Smooth muscle cell (in vitro differentiated cells): ENCODE data around the gene PDE3B. TPM values are rescaled to one million over a fixed set of nuclear protein-coding genes. Genes with fewer than 3 reads are reported as not detected.
"Not testable (repeated sequence)": the region's sequence is repeated elsewhere in the genome, so short reads cannot be mapped to it uniquely, and the experiment has no call there.

Experiments used
- DNase-seq: peaks from one replicate; lab custom pipeline; 2025; ENCODE audit not compliant: unreplicated experiment; lab: John Stamatoyannopoulos, UW
- H2AFZ ChIP-seq: fragments of 200-600 bp; sonication (generic); 2 replicates; pipeline ENCODE4 v1.6.0; 2016; ENCODE audit warnings: antibody characterized with exemption, low read depth, mild to moderate bottlenecking
- H3F3A ChIP-seq: fragments of 200-600 bp; sonication (generic); 2 replicates; pipeline ENCODE4 v1.6.0; 2017; ENCODE audit warnings: antibody characterized with exemption, low read depth
- H3K27ac ChIP-seq: fragments of 200-600 bp; sonication (generic); 2 replicates; pipeline ENCODE4 v1.5.1; 2016; ENCODE audit warnings: low read depth, mild to moderate bottlenecking
- H3K27me3 ChIP-seq: fragments of 200-600 bp; sonication (generic); 2 replicates; pipeline ENCODE4 v1.6.1; 2016; ENCODE audit warnings: low read depth, mild to moderate bottlenecking
- H3K36me3 ChIP-seq: fragments of 200-600 bp; sonication (generic); 2 replicates; pipeline ENCODE4 v1.5.1; 2016; ENCODE audit warnings: low read depth
- H3K4me1 ChIP-seq: fragments of 200-600 bp; sonication (generic); 2 replicates; pipeline ENCODE4 v1.5.1; 2016; ENCODE audit warnings: low read depth
- H3K4me2 ChIP-seq: fragments of 200-600 bp; sonication (generic); 2 replicates; pipeline ENCODE4 v1.6.0; 2016; ENCODE audit warnings: mild to moderate bottlenecking
- H3K4me3 ChIP-seq: fragments of 200-600 bp; sonication (generic); 2 replicates; pipeline ENCODE4 v1.5.1; 2016; ENCODE audit warnings: mild to moderate bottlenecking
- H3K79me2 ChIP-seq: fragments of 200-600 bp; sonication (generic); 2 replicates; pipeline ENCODE4 v1.6.0; 2016; ENCODE audit warnings: low read depth, mild to moderate bottlenecking
- H3K9ac ChIP-seq: fragments of 200-600 bp; sonication (generic); 2 replicates; pipeline ENCODE4 v1.6.0; 2016; ENCODE audit warnings: low read depth
- H3K9me3 ChIP-seq: fragments of 200-600 bp; sonication (generic); replicated peaks from 2 replicates; pipeline ENCODE4 v1.5.1; 2016; ENCODE audit warnings: low read depth
- H4K20me1 ChIP-seq: fragments of 200-600 bp; sonication (generic); 2 replicates; pipeline ENCODE4 v1.6.0; 2016; ENCODE audit warnings: low read depth
- CTCF ChIP-seq: fragments of 200-600 bp; sonication (generic); IDR thresholded peaks from 2 replicates; pipeline ENCODE4 v1.5.1; 2017; ENCODE audit warnings: borderline replicate concordance, mild to moderate bottlenecking, antibody characterized with exemption; ENCODE audit not compliant: insufficient read depth, poor library complexity, severe bottlenecking
- WGBS: methylation state at CpG from one replicate; pipeline ENCODE4 v1.1.7; 2016; ENCODE audit warnings: low lambda C conversion rate; 5-methylcytosine and 5-hydroxymethylcytosine counted together
- polyA plus RNA-seq: library from polyadenylated mRNA; unstranded; fragments of >200 nt; fragmentation: Nextera tagmentation; extraction: Ambion mirVana; gene quantifications from 2 replicates; pipeline ENCODE4 v1.2.1, GENCODE V29; 2016
- total RNA-seq: library from RNA; depleted of rRNA; stranded (reverse); fragments of >200 nt; gene quantifications from 2 replicates; pipeline ENCODE4 v1.2.3, GENCODE V29; 2014

PDE3B gene
- total and polyA plus RNA-seq, 2 experiments from 2014 or later: 1.7 to 1.8 TPM

- no peaks in the 10 kb centered on the region for H3K4me1 ChIP-seq
- H3K4me2 ChIP-seq: no peak overlapping the region
- H3K36me3 ChIP-seq: no peaks in the 10 kb centered on the region
- DNase-seq: no peak
- H3K27me3 ChIP-seq: no peaks in the 10 kb centered on the region
- H3K9me3 ChIP-seq: no peaks in the 10 kb centered on the region
- no peaks in the 10 kb centered on the region for H4K20me1 ChIP-seq
- no peak for TF ChIP-seq CTCF
- no peaks in the 10 kb centered on the region for H3K79me2 ChIP-seq
- WGBS: 97% methylated on average over 4 of the region's 4 CpGs
- H3K27ac ChIP-seq: no peak overlapping the region
- no peak overlapping the region for H3K9ac ChIP-seq
- H3F3A ChIP-seq: no peaks in the 10 kb centered on the region
- H2AFZ ChIP-seq: no peak overlapping the region
- no peak overlapping the region for H3K4me3 ChIP-seq
These were observed 230.0 kb downstream of the PDE3B start for GRCh38 chr11:14873632-14874031.

GRCh38 chr11:14875163-14875562 lies 231.6 kb downstream of the PDE3B start:
- Histone ChIP-seq H3F3A (no peaks in the 10 kb centered on the region), H4K20me1 (no peaks in the 10 kb centered on the region), H3K36me3 (no peaks in the 10 kb centered on the region), H3K9me3 (no peaks in the 10 kb centered on the region), H3K27ac (no peak overlapping the region), H3K4me2 (no peak overlapping the region), H2AFZ (no peak overlapping the region), H3K4me3 (no peak overlapping the region), H3K9ac (no peak overlapping the region), H3K79me2 (no peaks in the 10 kb centered on the region), H3K27me3 (no peaks in the 10 kb centered on the region), H3K4me1 (no peaks in the 10 kb centered on the region)
- DNase-seq: no peak
- no peak for TF ChIP-seq CTCF
- WGBS: 95% methylated on average over 5 of the region's 5 CpGs

GRCh38 chr11:14881576-14882193 lies 238.1 kb downstream of the PDE3B start:
- DNase-seq: no peak
- H3K4me1 ChIP-seq: no peaks in the 10 kb centered on the region
- no peak overlapping the region for H3K9ac ChIP-seq
- H3K27me3 ChIP-seq: no peaks in the 10 kb centered on the region
- no peaks in the 10 kb centered on the region for H3K36me3 ChIP-seq
- H3K4me2 ChIP-seq: no peak overlapping the region
- H3K27ac ChIP-seq: no peak overlapping the region
- no peak overlapping the region for H3K4me3 ChIP-seq
- 98% methylated on average over 2 of the region's 2 CpGs for WGBS
- H4K20me1 ChIP-seq: no peaks in the 10 kb centered on the region
- H2AFZ ChIP-seq: no peak overlapping the region
- no peak for TF ChIP-seq CTCF
- peaks cover 3% of the 10 kb centered on the region for H3K79me2 ChIP-seq
- peaks cover 3% of the 10 kb centered on the region for H3K9me3 ChIP-seq
- H3F3A ChIP-seq: no peaks in the 10 kb centered on the region

- peaks cover 3% of the 10 kb centered on the region for H3K9me3 ChIP-seq
- H3K27me3 ChIP-seq: no peaks in the 10 kb centered on the region
- no peaks in the 10 kb centered on the region for H3F3A ChIP-seq
These were observed 238.6 kb downstream of the PDE3B start for GRCh38 chr11:14882196-14882595.

GRCh38 chr11:14883683-14884082 lies 240.1 kb downstream of the PDE3B start:
- WGBS: 100% methylated on average over 1 of the region's 1 CpG
- H3K79me2 ChIP-seq, H3K9ac ChIP-seq, H2AFZ ChIP-seq, H3K4me2 ChIP-seq, DNase-seq, H3K4me1 ChIP-seq, H3K27me3 ChIP-seq, H3F3A ChIP-seq, H3K4me3 ChIP-seq, H4K20me1 ChIP-seq, H3K36me3 ChIP-seq, H3K27ac ChIP-seq, H3K9me3 ChIP-seq: not testable (repeated sequence)

More at GRCh38 chr11:14882196-14882595, 238.6 kb downstream of the PDE3B start:
- H3K27ac ChIP-seq: no peak overlapping the region
- H3K4me1 ChIP-seq: no peaks in the 10 kb centered on the region
- WGBS: 86% methylated on average over 1 of the region's 1 CpG
- H4K20me1 ChIP-seq: no peaks in the 10 kb centered on the region
- TF ChIP-seq CTCF: no peak
- H3K4me3 ChIP-seq: no peak overlapping the region
- no peaks in the 10 kb centered on the region for H3K36me3 ChIP-seq
- no peak for DNase-seq
- H2AFZ ChIP-seq: no peak overlapping the region
- H3K4me2 ChIP-seq: no peak overlapping the region
- H3K79me2 ChIP-seq: peaks cover 3% of the 10 kb centered on the region
- H3K9ac ChIP-seq: no peak overlapping the region
